T1000 (cell line): Measurements from ENCODE around the gene FUCA1.
A peak's percentile ranks its signal among the peaks of the same experiment; 100 is the strongest.
"Not testable (repeated sequence)": the region's sequence is repeated elsewhere in the genome, so short reads cannot be mapped to it uniquely, and the experiment has no call there.

Source experiments
- DNase-seq: peaks from one replicate; lab custom pipeline; 2025; ENCODE audit warnings: mixed read lengths; lab: John Stamatoyannopoulos, UW

Gene FUCA1

DNA sequence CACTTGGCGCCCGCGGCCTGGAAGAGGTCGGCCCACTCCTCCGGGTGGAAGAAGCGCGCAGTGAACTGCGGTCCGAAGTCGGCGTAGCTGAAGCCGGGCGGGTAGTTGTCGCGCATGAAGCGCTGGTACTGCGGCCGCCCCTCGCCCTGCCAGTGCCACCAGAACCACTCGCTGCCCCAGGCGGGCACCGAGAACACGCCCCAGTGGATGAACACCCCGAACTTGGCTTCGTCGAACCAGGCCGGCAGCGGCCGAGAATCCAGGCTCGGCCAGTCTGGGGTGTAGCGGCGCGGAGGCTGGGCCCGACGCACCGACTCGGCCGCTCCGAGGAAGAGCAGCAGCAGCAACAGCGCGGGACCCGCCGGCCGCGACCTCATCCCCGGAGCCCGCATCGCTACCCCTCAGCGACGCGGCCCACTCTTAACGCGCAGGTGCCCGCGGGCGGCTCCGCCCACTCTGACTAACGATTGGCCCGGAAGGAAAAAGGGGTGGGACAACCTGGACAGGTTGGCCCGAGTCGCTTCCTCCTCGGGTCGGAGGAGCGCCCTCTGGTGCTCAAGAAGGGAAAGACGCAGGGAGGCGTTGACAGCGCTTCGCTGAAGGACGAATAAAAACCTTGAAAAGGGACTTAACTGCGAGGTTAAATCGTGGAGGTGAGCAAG is at the start of gene FUCA1:
TSS of gene FUCA1 (minus strand) at position 396 of the 662 bp plus-strand sequence. CDS start at position 392, 4 bp downstream.
- peak; percentile 91 for DNase-seq

DNA sequence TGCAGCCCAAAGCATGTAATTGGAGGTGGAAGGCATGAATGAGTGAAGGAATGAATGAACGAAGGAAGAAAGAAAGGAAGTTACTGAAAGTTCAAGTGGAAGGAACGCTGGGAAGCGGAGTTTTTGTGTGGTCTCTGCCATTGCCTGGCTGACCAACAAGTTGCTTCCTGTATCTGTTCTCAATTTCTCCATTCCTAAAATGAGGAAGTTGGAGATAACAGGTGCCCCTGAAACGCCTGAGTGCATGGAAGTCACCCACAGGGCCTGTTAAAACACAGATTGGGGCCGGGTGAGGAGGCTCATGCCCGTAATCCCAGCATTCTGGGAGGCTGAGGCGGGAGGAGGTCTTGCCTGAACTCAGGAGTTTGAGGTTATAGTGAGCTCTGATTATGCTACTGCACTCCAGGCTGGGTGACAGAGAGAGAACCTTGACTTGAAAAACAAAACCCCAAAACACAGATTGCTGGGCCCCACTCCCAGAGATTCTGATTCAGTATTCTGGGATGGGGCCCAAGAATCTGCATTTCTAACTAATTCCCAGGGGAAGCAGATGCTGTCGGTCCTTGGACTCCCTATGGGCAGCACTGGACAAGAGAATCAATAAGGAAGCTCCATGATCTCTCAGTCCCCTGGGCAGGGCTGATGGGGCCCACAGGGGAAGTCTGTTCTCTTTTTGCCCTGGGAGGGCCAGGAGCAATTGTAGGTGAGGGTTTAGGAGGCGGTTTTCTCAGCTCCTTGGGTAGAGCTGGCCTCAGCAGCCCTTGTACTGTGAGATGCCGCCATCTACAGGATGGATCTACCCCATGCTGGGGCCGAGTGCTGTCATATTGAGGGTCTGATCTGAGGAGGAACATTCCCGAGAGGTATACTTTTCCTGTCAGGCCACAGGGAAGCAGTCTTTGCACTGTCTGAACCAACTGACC is 48.4 kb upstream of the FUCA1 start:
- DNase-seq, result no peak

DNA sequence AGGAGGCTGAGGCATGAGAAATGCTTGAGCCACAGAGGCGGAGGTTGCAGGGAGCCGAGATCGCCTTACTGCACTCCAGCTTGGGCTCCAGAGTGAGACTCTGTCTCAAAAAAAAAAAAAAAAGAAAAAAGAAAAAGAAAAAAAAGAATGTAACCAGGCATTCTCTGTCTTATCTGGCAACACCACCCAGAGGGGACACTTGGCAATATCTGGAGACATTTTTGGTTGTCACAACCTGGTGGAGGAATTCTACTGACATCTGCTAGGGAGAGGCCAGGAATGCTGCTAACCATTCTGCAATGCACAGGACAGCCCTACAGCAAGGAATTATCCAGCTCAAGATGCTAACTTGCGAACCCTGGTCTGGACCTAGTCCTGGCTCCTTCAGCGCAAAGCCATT is 47.4 kb upstream of the FUCA1 start:
- no peak for DNase-seq

DNA sequence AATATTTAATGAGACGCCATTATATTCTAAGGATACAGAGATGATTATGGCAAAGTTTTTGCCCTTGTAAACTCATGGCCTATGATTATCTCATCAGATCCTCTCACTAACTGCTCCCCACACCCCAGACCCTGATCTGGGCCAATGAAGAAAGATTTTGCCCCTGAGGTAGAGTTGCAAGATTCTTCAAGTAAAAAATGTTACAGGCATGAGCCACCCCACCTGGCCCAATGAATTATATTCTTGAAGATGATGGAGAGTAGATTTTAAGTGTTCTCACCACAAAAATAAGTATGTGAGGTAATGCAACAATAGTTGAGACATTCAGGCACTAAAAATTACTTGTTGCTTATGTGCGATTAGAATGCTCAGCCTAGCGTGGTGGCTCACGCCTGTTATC is 46.8 kb upstream of the FUCA1 start:
- DNase-seq, result no peak

DNA sequence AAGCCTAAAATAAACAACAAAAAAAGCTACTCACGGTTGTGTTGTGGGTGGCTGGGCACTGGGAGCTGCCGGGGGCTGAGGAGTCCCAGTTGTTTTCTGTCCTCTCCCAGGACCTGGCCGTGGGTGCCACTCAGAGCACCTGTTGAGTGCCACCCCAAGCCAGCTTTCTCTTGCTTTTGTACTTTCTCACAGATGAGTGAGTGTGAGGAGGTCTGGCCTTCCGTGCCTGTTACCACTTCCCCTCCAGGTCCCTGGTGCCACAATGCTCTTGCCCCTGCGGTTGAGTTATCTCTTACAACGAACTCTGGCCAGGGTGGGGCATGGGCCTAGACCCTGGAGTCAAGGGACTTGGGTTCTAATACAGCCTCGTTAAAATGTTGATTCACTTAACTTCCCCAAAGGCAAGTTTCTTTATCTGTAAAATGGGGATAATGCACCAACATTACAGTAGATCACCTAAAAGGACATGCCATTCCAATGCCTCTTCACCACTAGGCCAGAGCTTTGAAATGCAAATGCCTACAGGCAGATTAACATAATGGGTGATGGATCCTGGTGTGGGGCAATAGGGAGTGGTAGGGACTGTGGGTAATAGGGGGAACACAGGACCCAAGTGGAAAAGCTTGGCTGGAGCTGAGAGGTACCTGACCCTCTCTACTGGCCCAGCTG is 45.3 kb upstream of the FUCA1 start, which contains the start of gene CNR2:
TSS of gene CNR2 (minus strand) at position 151 of the 669 bp plus-strand sequence. CDS start 37,745 bp downstream, outside the sequence.
- no peak for DNase-seq

DNA sequence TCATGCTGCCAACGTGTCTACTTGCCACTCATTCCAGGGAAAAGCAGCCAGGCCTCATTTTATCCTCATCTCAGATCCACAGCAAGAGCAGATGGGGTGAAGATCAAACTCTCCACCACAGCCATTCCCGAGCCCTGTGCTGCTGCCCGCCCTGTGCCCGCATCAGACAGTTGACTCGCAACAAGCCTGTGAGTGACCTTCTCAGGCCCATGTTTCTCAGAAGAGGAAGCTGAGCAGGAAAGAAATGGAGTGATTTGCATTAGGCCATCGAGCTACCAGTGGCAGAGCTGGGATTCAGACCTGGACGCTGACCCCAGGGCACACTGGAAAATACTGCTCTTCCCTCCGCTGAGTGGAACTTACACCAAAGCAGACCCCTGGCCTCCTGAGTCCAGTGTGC is 43.8 kb upstream of the FUCA1 start:
- DNase-seq, result no peak

DNA sequence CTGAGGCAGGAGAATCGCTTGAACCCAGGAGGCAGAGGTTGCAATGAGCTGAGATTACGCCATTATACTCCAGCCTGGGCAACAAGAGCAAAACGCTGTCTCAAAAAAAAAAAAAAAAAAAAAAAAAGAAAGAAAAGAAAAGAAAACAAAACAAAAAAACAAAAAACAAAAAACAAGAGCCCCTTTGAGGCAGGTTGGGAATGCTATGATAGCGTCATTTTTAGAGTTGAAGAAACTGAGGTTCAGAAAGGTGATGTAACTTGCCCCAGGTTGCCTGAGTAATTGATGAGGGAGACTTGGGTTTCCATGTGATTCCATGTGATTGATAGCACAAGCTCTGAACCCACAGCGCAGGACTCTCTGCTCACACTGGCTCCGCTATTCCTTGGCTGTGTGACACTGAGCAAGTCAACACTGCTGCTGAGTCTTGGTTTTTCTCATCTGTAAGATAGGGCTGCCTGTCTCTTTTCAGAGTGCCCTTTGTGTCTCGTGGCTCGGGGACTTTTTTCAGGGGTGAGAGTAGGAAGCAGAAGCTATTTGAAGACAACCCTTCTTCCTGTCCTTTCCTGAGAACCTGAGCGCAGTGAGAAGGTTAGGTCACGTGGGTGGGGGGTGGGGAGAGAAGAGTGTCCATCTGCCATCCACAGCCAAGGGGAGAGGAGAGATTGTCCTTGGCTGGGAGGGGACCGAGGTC is 42.6 kb upstream of the FUCA1 start:
- DNase-seq, result no peak

DNA sequence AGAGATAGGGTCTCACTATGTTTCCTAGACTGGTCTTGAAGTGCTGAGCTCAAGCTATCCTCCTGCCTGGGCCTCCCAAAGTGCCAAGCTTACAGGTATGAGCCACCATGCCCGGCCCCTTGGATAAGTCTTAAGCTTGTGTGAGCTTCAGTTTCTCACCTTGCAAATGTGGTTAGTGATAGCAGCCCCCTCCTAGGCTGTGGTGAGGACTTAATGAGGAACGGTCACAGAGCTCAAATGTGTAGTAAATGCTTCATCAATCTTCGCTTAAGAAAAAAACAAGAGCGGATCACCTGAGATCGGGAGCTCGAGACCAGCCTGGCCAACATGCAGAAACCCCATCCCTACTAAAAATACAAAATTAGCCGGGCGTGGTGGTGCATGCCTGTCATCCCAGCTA is 42.1 kb upstream of the FUCA1 start:
- no peak for DNase-seq

DNA sequence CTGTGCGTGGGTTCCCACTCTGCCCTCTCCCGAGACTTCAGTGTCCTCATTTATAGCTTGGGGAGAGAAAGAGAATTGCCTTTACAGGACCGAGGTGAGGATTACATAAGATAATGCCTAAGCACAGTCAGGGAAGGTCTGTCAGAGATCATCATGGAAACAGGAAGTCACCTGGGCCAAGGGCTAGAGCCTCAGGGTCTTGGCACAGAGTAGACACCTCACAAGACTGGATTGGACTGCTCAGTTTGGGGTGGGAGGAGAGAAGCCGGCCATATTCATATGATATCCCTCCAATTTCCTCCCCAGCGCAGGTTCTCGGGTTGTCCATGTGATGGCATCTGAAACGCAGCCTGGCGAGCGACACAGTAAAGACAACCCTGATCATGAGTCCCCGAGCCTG is 41.3 kb upstream of the FUCA1 start:
- DNase-seq, result no peak

DNA sequence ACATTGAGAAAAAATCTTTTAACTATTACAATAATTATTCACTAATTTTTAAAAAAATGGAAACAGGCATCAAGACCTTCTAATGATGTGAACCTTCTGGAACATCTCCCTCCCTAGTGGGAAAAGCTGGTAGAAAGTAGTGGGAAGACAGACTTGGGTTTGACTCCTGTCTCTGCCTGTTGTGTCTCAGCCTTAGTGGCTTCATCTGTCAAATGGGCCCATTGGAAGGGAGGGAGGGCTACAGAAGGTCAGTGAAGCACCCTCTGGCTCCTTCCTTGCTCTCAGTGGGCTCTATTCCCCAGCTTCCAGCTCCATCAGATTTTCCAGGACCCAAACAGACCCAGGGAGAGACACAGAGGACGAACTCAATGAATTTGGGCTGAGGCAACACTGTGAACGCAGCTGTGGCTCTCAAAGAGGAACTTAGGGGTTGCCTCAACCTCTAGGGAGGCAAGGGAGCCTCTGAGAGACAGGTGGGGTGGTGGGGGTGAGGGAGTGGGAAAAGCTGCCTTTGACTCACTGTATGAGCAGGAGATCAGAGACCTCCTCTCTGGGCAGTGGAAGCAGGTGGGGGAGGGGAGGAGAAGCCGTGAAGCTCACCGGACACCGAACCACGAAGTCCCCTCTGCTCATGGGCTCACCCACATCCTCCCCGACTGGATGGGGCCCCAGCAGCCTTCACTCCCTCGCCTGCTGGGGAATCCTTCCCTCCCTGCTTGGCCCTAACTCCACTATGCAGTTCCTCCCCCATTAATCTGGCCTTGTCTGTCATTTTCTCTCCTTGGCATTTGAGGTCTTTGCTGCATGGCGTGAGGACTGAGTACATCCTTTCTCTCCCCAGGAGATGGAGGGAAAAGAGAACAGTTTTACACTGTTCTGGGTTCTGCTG is 40.6 kb upstream of the FUCA1 start:
- DNase-seq, result no peak

DNA sequence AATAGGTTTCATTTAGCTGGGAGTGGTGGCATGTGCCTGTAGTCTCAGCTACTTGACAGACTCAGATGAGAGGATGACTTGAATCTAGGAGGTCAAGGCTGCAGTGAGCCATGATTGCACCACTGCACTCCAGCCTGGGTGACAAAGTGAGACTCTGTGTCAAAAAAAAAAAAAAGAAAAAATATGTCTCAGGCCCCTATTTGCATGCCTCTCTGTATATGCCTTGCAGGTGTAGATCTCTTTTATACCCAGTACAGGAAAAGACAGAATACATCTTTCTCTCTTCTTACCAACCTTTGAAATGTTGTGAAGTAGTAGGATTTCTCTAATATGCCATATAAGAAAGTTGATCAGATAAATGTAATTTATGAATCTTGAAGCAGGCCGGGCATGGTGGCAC is 38.6 kb upstream of the FUCA1 start:
- DNase-seq, result no peak

DNA sequence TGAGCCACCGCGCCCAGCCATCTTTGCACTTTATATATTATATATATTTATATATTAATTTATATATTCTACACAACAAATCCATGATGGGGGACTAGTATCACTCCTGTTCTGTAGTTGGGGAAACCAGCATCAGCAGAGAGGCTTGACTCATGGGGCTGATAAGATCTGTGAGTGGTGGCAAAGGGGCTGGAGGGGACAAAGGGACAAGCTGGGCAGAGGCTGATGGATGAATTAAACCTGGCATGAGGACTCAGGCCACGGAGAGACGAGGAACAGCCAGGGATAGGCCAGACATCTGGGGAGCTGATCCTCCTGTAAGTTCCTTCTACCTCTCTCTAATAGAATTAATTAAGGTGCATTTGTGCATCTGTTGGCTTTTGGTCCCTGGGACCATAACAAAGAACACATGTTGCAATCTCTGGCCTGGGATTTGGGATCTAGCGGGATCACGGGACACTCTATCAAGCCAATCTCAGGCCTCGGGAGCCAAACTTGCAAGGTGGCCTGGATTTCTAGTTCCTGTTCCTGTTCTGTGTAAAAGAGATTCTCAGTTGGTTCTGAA is 37.5 kb upstream of the FUCA1 start:
- DNase-seq, result no peak

DNA sequence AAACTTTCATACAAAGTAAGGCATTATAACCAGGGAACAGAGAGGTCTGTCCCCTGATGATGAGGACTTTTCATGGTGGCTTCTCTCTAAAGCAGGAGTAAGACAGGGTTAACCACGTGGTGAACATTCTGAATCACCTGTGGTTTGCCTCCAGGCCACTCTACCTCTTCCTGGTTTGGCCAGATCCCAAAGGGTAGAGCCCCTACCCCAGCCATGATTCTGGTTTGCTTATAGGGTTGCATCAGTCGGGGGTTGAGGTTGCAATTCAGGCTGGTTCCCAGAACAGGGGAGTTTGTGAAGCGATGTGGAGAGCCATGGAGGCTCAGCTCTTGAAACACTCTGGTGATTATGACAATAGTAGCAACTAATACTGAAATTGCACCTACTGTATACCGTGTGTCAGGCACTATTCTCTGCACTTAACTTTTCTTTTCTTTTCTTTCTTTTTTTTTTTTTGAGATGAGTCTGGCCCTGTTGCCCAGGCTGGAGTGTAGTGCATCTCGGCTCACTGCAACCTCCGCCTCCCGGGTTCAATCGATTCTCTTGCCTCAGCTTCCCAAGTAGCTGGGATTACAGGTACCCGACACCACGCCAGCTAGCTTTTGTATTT is 36.8 kb upstream of the FUCA1 start:
- DNase-seq, result no peak

DNA sequence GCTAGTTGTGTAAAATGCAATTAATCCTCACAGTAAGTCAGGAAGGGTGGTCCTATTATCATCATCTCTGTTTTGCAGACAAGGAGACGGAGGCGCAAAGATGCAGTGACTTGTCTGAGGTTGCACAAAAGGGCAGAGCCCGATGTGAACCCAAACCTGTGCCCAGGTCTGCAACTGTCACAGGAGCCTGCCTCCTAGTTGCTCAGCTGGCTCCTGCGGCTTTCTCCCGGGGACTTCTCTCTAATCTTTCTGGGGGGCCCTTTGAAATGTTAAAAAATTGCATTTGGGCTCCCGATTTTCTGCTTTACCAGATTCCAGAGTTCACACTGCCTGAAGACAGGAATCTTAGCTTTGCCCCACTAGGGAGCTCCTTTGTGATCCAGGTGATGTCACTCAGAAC is 35.7 kb upstream of the FUCA1 start:
- no peak for DNase-seq

DNA sequence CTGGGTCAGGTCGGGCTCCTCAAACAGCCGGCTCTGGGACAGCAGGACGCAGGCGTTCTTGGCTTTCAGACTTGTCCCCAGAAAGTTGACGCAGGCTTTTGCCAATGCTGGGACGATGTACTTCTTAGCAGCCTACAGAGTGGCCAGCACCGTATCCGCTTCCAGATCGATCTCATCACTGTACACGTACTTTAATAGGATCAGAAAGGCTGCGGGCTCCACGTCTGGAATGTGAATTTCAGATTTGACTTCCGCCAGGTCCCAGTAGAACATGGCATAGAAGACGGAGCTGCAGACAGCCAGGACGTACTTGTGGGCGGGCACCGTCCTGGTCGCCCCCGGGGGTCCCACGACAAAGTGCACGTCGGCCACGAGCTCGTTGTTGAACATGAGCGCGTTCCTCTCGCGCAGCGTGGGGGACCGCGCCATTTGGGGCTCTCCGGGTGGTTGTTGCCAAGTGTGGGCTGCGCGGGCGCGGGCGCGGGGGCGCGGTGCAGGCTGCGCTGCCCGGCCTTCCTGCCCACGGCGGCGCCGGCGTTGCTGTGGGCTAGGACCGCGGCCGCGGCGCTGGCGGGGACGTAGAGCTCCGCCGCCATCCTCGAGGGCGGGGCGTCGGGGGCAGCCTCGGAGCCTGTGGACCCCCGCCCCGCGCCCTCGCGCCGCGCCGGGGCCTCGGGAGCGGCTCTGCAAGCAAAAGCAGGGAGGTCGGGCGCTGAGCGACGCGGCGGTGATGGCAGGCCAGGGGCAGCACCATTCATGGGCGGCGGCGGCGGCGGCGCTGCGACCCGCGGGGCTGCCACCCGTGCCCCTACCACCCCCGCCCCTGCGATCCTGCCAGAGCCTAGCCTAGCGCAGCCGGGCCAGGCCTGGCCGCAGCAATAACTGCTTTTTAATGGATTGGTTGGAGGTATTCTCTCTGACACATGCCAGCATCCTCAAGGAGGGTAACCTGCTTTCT is 34.5 kb upstream of the FUCA1 start:
- DNase-seq, result no peak

DNA sequence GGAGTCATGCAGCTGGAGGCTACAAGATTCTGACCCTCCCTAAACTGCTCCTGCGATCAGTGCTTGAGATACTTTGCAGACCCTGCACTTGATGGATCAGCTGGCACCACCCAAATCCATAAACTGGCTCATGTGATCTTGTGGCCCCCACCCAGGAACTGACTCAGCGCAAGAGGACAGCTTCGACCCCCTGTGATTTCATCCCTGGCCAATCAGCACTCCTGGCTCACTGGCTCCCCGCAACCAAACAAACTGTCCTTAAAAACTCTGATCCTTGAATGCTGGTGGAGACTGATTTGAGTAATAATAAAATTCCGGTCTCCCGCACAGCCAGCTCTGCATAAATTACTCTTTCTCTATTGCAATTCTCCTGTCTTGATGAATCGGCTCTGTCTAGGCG is 31.9 kb upstream of the FUCA1 start:
- DNase-seq, result not testable (repeated sequence)

DNA sequence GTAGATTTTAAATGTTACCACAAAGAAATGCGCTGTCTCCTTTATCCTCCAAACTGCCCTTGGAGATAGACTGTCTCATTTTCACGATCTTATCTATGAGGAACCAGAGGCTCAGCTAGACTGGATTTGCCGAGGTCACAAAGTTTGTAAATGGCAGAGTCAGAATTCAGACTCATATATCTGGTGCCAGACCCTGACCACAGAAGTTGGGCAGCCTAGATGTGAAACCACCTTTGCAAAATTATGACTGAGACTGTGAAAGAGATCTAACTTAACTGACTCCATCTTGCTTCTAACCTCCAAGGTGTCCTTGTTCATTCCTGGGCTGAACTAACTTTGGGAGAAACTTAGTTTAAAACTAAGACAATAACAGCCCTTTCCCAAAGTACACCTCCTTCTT is 31.0 kb upstream of the FUCA1 start:
- DNase-seq, result no peak

DNA sequence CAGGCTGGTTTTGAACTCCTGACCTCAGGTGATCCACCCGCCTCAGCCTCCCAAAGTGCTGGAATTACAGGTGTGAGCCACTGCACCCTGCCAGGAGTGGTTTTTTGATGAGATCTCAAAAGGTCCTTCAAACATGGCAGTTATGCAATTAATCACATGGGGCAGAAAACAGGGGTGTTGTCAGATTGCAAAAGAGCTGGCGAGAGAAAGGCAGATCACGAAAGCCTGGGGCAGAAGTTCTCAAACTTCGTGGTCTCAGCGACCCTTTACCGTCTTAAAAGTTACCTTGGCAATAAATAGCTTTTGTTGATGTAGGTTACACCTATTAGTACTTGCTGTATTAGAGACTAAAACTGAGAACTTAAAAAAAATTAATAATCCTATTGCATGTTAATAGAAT is 29.0 kb upstream of the FUCA1 start:
- no peak for DNase-seq

DNA sequence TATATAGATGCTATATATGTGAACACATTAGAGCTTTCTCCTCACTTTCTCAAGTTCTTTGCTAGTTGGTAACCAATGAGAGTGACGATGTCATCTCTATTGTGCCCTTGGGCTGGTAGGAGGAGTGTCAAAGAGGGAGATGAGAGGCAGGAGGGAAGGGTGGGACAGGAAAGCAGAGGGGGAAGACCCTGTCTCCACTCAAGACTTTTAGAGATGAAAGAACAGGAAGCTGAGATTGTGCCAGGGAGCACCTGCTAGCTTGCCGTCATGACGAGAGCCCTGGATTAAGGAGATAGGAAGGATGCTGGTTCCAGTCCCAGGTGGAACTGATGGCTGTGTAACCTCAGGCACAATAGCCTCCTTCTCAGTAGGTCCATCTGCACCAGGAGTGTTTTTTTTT is 28.4 kb upstream of the FUCA1 start:
- DNase-seq, result no peak
